Mesendoderm (in vitro differentiated cells): ENCODE results near the gene APBA2.
A peak's percentile ranks its signal among the peaks of the same experiment; 100 is the strongest.

Source experiments
- DNase-seq: peaks from one replicate; pipeline ENCODE4 v3.0.0; 2013
- H2AK5ac ChIP-seq: 2 replicates; pipeline ENCODE4 v1.6.1; 2013; ENCODE audit warnings: low read length, inconsistent platforms
- H2BK120ac ChIP-seq: 2 replicates; pipeline ENCODE4 v1.6.1; 2013; ENCODE audit warnings: low read depth, mild to moderate bottlenecking, low read length, moderate library complexity, mixed read lengths
- H2BK15ac ChIP-seq: replicated peaks from 2 replicates; pipeline ENCODE4 v1.6.1; 2013; ENCODE audit warnings: low read depth, mild to moderate bottlenecking, moderate library complexity
- H2BK5ac ChIP-seq: 2 replicates; pipeline ENCODE4 v1.6.1; 2013; ENCODE audit warnings: low read length, inconsistent platforms
- H3K18ac ChIP-seq: 2 replicates; pipeline ENCODE4 v1.6.1; 2013; ENCODE audit warnings: mild to moderate bottlenecking, low read length, mixed read lengths
- H3K23ac ChIP-seq: one replicate; pipeline ENCODE4 v1.6.1; 2013; ENCODE audit warnings: low read length
- H3K27ac ChIP-seq: 2 replicates; pipeline ENCODE4 v1.5.1; 2013; ENCODE audit warnings: low read depth, mild to moderate bottlenecking, inconsistent platforms, low read length, moderate library complexity
- H3K27me3 ChIP-seq: 2 replicates; pipeline ENCODE4 v1.6.1; 2013; ENCODE audit warnings: low read length, control low read depth, mild to moderate bottlenecking, inconsistent platforms; ENCODE audit not compliant: insufficient read depth, poor library complexity
- H3K36me3 ChIP-seq: 2 replicates; pipeline ENCODE4 v1.6.1; 2013; ENCODE audit warnings: low read length, inconsistent platforms; ENCODE audit not compliant: control insufficient read depth, insufficient read depth
- H3K4ac ChIP-seq: one replicate; pipeline ENCODE4 v1.6.1; 2013; ENCODE audit warnings: low read depth, mild to moderate bottlenecking, low read length, moderate library complexity
- H3K4me1 ChIP-seq: 2 replicates; pipeline ENCODE4 v1.6.1; 2013; ENCODE audit warnings: low read depth, low read length, inconsistent platforms; ENCODE audit not compliant: control insufficient read depth
- H3K4me2 ChIP-seq: 2 replicates; pipeline ENCODE4 v1.6.1; 2013; ENCODE audit warnings: low read length
- H3K4me3 ChIP-seq: 2 replicates; pipeline ENCODE4 v1.5.1; 2013; ENCODE audit warnings: mild to moderate bottlenecking, low read length
- H3K56ac ChIP-seq: one replicate; pipeline ENCODE4 v1.6.1; 2013; ENCODE audit warnings: low read length
- H3K79me1 ChIP-seq: 2 replicates; pipeline ENCODE4 v1.6.1; 2013; ENCODE audit warnings: low read length, inconsistent platforms
- H3K79me2 ChIP-seq: 2 replicates; pipeline ENCODE4 v1.6.1; 2013; ENCODE audit warnings: mild to moderate bottlenecking, low read length; ENCODE audit not compliant: control insufficient read depth, insufficient read depth
- H3K9ac ChIP-seq: 2 replicates; pipeline ENCODE4 v1.6.1; 2013; ENCODE audit warnings: low read length, inconsistent platforms
- H4K5ac ChIP-seq: one replicate; pipeline ENCODE4 v1.6.1; 2013; ENCODE audit warnings: low read length
- H4K8ac ChIP-seq: one replicate; pipeline ENCODE4 v1.6.1; 2013; ENCODE audit warnings: low read depth, mild to moderate bottlenecking, control low read depth, low read length, moderate library complexity
- WGBS: extraction: QIAGEN DNeasy Blood & Tissue Kit; methylation state at CpG from one replicate; pipeline ENCODE4 v1.1.7; 2013; ENCODE audit warnings: low lambda C conversion rate, missing lambda C conversion rate; ENCODE audit not compliant: insufficient coverage; ENCODE audit errors: extremely low coverage; 5-methylcytosine and 5-hydroxymethylcytosine counted together

APBA2 gene

DNA sequence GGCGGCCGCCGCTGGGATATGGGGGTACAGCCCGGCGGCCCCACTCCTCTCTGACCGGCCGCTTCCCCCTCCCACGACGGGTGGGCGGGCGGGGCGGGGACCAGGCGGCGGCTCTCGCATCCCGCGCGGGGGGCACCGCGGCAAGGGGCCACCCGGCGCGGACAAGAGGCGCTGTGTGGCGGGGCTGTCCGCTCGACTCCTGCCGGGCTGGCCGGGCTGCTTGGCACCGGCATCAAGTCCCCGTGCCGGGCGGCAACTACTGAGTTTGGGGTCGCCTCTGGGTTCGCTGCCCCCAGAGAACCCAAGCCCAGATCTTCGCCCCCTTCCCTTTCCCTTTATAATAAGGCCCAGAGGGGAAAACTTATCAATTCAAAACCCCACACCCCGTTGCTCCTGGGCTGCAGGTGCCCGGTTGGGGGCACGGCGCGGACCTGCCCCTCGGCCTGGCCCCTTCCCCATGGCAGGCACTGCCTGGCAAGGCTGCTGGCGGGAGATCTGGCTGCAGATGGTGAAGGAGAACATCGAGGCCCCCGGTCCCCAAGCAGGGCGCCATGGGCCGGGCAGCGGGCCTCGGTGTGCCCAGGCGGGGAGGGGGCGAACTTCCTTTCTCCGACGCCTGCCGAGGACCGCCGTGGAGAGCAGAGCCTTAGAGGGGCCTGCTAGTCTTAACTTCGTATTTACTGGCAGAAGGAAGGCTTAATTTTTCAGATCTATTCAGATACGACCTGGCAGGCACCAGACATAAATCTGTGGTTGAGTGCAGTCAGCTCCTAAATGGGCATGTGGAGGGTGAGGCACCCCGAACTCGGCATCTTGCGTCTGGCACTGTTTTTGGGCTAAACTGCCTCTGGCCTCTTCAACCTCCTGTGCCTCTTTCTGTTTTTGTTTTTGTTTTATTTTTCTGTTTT, 911 bp downstream of the APBA2 start:
- H2BK5ac ChIP-seq: no peak overlapping the region
- no CpG with 5 or more reads among the region's 61 CpGs for WGBS
- H2BK15ac ChIP-seq: no peak overlapping the region
- H3K4ac ChIP-seq: peak overlapping the region; percentile 88
- DNase-seq: no peak
- H3K4me2 ChIP-seq: peak overlapping the region; percentile 71
- no peaks in the 10 kb centered on the region for H3K36me3 ChIP-seq
- H3K18ac ChIP-seq: peak overlapping the region; percentile 91
- no peak overlapping the region for H4K5ac ChIP-seq
- no peaks in the 10 kb centered on the region for H3K4me1 ChIP-seq
- no peak overlapping the region for H2AK5ac ChIP-seq
- H4K8ac ChIP-seq: no peak overlapping the region
- H3K23ac ChIP-seq: no peak overlapping the region
- no peaks in the 10 kb centered on the region for H3K79me1 ChIP-seq
- no peak overlapping the region for H3K4me3 ChIP-seq
- peak overlapping the region; percentile 69 for H3K9ac ChIP-seq
- H3K79me2 ChIP-seq: no peaks in the 10 kb centered on the region
- no peak overlapping the region for H2BK120ac ChIP-seq
- H3K56ac ChIP-seq: peak overlapping the region; percentile 82
- H3K27me3 ChIP-seq: peaks cover 3% of the 10 kb centered on the region
- no peak overlapping the region for H3K27ac ChIP-seq

DNA sequence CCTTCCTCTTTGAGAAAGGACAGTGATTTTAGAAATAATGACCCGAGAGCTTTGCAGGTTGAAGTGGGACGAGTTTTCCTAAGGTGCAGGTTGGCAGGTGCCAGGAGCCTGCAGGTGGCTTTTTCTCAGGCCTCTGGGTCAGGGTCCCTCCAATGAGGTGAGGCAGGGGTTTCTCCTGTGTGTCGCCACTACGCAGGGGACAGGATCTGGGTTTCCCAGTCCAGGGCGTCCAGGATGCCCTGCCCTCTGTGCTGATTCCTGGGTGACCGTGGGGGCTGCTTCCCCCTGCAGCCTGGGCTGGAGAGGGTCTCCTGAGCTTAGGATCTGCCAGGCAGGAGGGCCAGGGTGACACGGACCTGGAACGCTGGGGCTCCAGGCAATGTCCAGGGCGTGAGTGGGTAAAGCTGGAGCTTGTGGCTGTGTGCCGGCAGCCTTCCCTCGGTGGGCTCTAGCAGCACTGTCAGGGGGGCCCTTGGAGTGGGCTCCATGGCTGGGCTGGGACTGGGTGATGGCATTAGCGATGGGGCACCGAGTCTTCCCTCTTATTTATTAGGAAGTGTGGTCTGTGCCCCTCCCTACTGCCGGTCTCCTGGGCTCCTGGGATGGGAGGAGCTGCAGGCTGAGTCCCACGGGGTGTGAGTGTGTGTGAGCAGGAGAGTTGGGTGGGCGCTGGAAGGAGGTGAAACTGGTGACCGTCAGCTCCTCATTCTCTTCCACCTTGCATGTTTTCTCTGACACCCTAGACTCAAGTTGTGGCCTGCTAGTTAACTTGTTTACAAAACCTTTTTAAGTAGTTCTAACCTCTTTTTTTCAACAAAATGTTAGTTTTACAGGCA, 1.8 kb downstream of the APBA2 start:
- Histone ChIP-seq H2BK15ac (no peak overlapping the region), H2AK5ac (no peak overlapping the region), H4K8ac (no peak overlapping the region), H3K4me1 (no peaks in the 10 kb centered on the region), H2BK120ac (no peak overlapping the region), H3K4me2 (no peak overlapping the region), H3K9ac (no peak overlapping the region), H3K36me3 (no peaks in the 10 kb centered on the region), H3K27ac (no peak overlapping the region), H3K4ac (no peak overlapping the region), H3K56ac (no peak overlapping the region), H3K79me1 (no peaks in the 10 kb centered on the region), H3K4me3 (no peak overlapping the region), H3K18ac (no peak overlapping the region), H2BK5ac (no peak overlapping the region), H4K5ac (no peak overlapping the region), H3K79me2 (no peaks in the 10 kb centered on the region), H3K27me3 (peaks cover 3% of the 10 kb centered on the region), H3K23ac (no peak overlapping the region)
- WGBS: no CpG with 5 or more reads among the region's 17 CpGs
- no peak for DNase-seq

GRCh38 chr15:28888302-28888894, 2.6 kb downstream of the APBA2 start:
- Histone ChIP-seq H2BK120ac (no peak overlapping the region), H4K5ac (no peak overlapping the region), H3K36me3 (no peaks in the 10 kb centered on the region), H3K23ac (no peak overlapping the region), H3K4me2 (no peak overlapping the region), H3K56ac (no peak overlapping the region), H3K27me3 (peaks cover 3% of the 10 kb centered on the region), H3K4ac (no peak overlapping the region), H3K4me3 (no peak overlapping the region), H3K79me2 (no peaks in the 10 kb centered on the region), H2AK5ac (no peak overlapping the region), H3K79me1 (no peaks in the 10 kb centered on the region), H3K27ac (no peak overlapping the region), H2BK5ac (no peak overlapping the region), H4K8ac (no peak overlapping the region), H3K9ac (no peak overlapping the region), H3K18ac (no peak overlapping the region), H2BK15ac (no peak overlapping the region), H3K4me1 (no peaks in the 10 kb centered on the region)
- no peak for DNase-seq
- no CpG with 5 or more reads among the region's 18 CpGs for WGBS

DNA sequence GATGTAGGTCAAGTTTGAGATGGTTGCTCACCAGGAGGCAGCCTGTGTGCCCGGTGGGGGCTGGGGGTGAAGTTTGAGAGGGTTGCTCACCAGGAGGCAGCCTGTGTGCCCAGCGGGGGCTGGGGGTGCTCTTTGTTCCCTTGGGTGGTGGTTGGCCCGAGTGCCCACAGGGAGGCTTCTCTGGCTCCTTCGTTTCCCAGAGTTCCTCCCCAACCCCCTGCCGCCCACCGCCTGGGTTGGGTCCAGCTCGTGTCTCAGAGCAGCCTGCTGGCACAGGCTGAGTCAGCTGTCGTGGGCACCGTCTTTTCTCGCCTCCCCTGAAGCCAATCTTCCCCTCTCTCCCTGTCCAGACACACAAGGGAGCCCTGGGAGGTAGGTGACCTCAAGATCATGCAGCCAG, 3.1 kb downstream of the APBA2 start:
- Histone ChIP-seq H2BK5ac (no peak overlapping the region), H3K4me3 (no peak overlapping the region), H3K23ac (no peak overlapping the region), H2AK5ac (no peak overlapping the region), H3K36me3 (no peaks in the 10 kb centered on the region), H3K79me2 (no peaks in the 10 kb centered on the region), H3K27ac (no peak overlapping the region), H3K18ac (no peak overlapping the region), H3K4me2 (no peak overlapping the region), H2BK15ac (no peak overlapping the region), H2BK120ac (no peak overlapping the region), H3K4me1 (no peaks in the 10 kb centered on the region), H4K5ac (no peak overlapping the region), H3K4ac (no peak overlapping the region), H3K79me1 (no peaks in the 10 kb centered on the region), H3K56ac (no peak overlapping the region), H4K8ac (no peak overlapping the region), H3K9ac (no peak overlapping the region), H3K27me3 (peaks cover 3% of the 10 kb centered on the region)
- no CpG with 5 or more reads among the region's 10 CpGs for WGBS
- DNase-seq: no peak

DNA sequence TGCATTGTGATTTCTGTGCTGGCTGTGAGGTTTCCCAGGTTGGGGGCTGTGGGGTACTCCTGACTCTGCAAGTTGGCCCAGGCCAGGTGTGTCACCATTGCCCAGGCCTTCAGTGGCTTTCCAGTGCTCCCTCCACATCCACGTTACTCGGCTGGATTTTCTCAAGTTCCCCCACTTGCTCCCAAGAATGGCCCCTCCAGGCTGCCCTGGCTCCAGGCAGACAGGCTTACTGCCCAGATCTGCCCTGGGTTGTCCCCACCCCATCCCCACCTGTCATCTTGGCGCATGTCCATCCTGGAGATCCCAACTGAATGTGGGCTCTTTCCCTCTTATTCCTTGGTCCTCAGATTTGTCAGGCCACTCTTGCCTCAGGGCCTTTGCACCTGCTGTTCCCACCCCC, 3.6 kb downstream of the APBA2 start:
- H3K18ac ChIP-seq: no peak overlapping the region
- H3K27ac ChIP-seq: no peak overlapping the region
- no peak overlapping the region for H2BK5ac ChIP-seq
- no peaks in the 10 kb centered on the region for H3K79me1 ChIP-seq
- no peak overlapping the region for H3K56ac ChIP-seq
- H3K79me2 ChIP-seq: no peaks in the 10 kb centered on the region
- H3K4me1 ChIP-seq: no peaks in the 10 kb centered on the region
- H3K4ac ChIP-seq: no peak overlapping the region
- H3K23ac ChIP-seq: no peak overlapping the region
- H3K36me3 ChIP-seq: no peaks in the 10 kb centered on the region
- H4K8ac ChIP-seq: no peak overlapping the region
- no peak overlapping the region for H2BK15ac ChIP-seq
- H3K4me2 ChIP-seq: no peak overlapping the region
- no CpG with 5 or more reads among the region's 3 CpGs for WGBS
- H2AK5ac ChIP-seq: no peak overlapping the region
- DNase-seq: no peak
- H3K4me3 ChIP-seq: no peak overlapping the region
- H3K27me3 ChIP-seq: peaks cover 3% of the 10 kb centered on the region
- H2BK120ac ChIP-seq: no peak overlapping the region
- no peak overlapping the region for H3K9ac ChIP-seq
- no peak overlapping the region for H4K5ac ChIP-seq
